ENCODE measurements around the gene MTCL3.

Gene MTCL3

DNA sequence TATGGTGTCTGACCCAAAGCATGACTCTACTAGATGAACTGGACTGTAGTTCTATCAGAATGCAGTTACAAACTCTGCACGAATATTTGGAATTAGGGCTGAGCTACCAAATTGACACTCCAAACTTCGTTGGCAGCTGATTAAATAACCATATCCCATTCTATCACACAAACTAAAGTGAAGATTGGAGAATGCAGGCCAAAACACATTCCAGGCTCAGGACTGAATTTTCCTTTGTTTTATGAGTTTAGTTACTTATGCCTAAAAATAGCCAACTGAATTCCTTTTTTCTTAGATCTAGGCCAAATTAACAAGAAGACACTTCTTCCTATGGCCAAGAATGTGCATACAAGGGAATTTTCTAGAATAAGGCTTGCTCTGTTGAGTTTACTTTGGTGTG, 50.2 kb downstream of the MTCL3 start:
- DNase-seq (ENCODE audit: low read depth, low spot score) = no peak

DNA sequence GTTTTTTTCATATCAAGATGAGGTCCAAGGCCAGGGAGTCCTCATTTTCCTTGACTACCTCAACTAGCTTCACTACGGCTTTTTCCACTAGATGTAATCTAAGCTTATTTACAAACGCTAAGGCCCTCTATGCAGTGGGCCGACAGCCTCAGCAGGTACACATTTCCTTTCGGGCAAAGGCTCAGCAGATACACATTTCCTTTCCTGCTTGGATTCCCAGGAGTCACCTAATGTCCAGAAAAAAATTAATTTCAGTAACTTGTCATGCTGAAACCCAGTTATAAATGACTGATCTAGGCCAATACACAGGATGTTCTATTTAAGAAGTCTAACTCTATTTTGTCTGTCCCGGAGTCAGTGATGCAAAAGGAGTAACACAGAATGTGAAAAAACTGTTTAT, 52.7 kb downstream of the MTCL3 start:
- no peak for DNase-seq (ENCODE audit: low read depth, low spot score)

GRCh38 chr6:127464881-127465459, 54.2 kb downstream of the MTCL3 start:
- peak; percentile 11 for DNase-seq (ENCODE audit: low read depth, low spot score)

DNA sequence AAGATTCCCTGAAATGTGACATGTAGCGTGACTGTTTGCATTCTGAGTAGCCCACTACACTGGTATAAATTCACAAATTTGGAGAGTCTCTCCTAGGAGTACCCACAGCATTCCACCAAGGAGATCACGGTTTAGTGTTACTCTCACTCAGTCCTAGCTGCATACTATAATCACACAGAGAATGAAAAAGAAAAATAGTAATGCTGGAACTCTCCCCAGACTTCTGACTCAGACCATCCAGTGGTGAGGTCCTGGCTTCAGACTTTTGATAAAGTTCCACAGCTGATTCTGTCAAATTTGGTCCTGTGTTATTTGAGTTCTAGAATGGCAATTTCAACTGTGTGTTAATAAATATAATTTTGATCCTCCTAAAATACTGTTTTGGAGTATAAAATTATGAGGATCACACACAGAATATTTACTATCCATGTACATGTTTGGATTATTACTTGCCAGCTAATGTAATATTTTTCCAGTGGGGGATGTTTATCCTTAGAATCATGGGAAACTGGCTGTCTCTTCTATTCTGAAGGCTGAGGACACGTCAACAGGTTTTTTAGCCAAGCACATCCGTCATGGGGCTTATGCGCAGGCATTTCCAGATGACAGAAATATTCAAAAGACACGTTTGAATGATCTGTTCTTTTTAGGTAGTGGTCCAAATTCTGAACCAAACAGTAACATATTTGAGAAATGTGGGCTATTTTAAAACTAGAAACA, 54.8 kb downstream of the MTCL3 start:
- DNase-seq (ENCODE audit: low read depth, low spot score) = no peak

GRCh38 chr6:127463056-127463455, 56.1 kb downstream of the MTCL3 start:
- DNase-seq (ENCODE audit: low read depth, low spot score) = no peak

- DNase-seq (ENCODE audit: low read depth, low spot score) = no peak
Observed at GRCh38 chr6:127462376-127462775, 56.8 kb downstream of the MTCL3 start.

DNA sequence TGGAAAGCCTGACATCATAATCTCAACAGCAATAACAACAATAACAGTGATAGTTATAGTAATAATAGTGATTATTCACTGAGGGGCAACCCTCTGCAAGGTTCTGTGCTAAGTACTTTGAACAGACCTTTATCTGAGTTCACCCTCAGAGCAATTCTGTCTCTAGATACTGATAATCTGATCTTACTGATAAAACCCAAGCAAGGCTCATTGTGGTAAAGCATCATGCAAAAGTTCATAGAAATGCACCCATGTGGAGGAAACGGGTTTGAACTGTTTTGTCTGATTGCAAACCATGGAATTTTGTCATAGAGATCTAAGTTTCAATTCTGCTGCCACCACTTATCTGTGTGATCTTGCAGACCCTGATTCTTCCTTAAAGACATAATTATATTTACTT, 58.7 kb downstream of the MTCL3 start:
- no peak for DNase-seq (ENCODE audit: low read depth, low spot score)

DNA sequence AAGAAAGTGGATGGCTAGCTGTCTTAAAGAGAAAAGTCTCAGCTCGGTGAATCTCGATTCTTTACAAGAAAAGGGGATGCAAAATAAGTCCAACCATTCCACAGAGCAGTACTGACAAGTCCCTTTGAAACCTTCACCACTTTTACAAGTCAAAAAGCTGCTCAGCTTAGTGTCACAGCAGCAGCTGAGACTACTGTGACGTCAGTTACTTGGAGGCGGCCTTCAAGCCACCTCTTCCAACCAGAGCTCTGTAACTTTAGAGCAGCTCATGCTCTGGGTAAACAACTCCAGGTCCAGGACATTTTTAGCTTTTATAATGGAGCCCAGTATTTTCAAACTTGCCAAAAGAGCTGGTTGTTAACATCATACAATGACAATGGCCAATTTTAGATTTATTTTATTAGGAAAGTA, 59.9 kb downstream of the MTCL3 start, which contains the start of gene KIAA0408:
Gene KIAA0408 (minus strand): TSS at position 159 of the 411 bp plus-strand sequence. CDS start 5,408 bp downstream, outside the sequence.
- DNase-seq (ENCODE audit: low read depth, low spot score) = no peak

- no peak for DNase-seq (ENCODE audit: low read depth, low spot score)
Observed at GRCh38 chr6:127458817-127459216, 60.3 kb downstream of the MTCL3 start.

- DNase-seq (ENCODE audit: low read depth, low spot score) = no peak
Observed at GRCh38 chr6:127458222-127458621, 60.9 kb downstream of the MTCL3 start.

- no peak for DNase-seq (ENCODE audit: low read depth, low spot score)
Observed at GRCh38 chr6:127457456-127458064, 61.6 kb downstream of the MTCL3 start.

- no peak for DNase-seq (ENCODE audit: low read depth, low spot score)
Observed at GRCh38 chr6:127456465-127456864, 62.7 kb downstream of the MTCL3 start.

DNA sequence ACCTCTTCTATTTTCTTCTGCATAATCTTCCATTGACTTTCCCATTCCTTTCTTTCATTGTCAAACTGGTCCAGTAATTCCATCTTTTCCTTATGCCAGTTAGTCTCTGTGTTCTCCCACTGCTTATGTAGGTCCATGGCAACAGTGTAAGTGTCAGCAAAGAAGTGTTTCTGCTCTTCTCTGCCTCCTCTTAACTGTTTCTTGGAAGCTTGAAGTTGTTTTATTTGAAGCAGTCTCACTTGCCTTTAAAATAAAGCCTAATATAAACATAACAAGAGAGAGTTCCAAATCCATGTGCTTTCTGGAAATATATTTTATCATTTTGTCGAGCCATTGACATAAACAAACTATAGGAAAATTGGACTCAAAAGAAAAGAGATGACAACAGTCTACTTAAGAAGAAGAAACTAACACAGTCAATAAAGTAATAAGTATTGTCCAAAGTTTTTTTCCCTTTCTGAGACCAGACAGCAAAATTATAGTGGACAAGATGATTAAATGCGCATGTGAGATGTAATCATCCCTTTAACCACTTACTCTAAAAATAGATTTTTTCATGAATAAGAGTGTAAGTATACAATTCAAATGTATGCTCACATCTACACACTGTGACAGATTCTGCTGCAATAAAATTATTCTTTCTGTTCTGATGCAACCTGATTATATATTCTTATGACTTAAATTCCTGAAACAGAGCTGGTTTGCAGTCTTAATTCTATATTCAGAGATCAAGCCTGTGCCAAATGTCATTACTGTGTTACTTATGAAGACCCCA, 65.1 kb downstream of the MTCL3 start:
- no peak for DNase-seq (ENCODE audit: low read depth, low spot score)

DNA sequence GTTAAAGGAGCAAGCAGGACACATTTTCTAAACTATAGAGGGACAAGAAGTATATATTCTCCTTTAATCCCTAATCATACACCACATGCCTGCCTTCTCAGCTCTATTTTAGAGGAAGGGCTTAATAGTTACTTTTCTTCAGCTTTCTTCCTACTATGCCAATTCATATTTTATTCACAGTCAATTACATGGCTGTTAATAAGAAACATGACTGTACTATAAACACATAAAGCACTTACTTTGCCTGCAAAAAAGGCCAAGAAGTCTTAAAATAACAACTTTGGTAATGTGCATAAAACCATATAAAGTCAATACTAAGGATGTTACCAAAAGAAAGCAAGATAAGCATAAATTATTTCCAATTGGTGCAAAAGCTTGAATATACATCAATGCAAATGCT, 66.3 kb downstream of the MTCL3 start:
- DNase-seq (ENCODE audit: low read depth, low spot score) = no peak

GRCh38 chr6:127451388-127451787, 67.7 kb downstream of the MTCL3 start:
- no peak for DNase-seq (ENCODE audit: low read depth, low spot score)

DNA sequence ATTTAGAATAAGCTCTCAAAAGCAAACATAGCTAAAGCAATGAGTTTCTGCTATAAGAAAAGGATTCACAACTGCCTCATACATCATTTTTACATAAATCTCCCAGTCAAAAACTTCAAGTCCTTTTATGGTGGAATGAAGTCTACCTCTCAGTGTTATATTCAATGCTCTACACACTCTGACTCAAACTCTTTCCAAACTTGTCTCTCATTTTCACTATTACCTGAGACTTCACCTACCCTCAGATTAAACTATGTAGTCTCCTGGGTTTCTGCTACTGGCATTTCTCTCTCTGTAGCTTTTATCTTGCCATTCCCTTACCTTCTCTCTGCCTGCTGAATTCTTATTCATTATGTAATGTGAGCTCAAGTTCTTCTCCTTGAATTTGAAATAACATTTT, 71.4 kb downstream of the MTCL3 start:
- no peak for DNase-seq (ENCODE audit: low read depth, low spot score)

GRCh38 chr6:127446356-127446755, 72.8 kb downstream of the MTCL3 start:
- DNase-seq (ENCODE audit: low read depth, low spot score) = no peak

DNA sequence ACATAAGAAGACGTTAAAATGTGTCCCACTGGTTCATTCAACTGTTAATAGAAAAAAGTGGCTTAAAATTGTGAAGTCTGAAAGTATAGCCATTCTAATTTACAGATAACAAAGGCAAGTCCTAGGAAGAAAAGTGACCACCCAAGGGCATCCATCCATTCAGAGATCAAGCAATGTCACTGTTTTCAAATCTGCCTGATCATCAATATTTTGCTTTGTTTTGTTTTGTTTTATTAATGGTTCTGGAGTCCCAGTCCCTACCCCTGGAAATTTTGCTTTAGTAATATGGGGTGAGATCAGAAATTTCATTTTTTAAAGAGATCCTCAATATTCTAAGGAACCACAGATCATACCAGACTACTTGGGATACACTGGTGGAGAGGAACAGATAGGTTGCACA, 77.3 kb downstream of the MTCL3 start:
- DNase-seq (ENCODE audit: low read depth, low spot score) = no peak

DNA sequence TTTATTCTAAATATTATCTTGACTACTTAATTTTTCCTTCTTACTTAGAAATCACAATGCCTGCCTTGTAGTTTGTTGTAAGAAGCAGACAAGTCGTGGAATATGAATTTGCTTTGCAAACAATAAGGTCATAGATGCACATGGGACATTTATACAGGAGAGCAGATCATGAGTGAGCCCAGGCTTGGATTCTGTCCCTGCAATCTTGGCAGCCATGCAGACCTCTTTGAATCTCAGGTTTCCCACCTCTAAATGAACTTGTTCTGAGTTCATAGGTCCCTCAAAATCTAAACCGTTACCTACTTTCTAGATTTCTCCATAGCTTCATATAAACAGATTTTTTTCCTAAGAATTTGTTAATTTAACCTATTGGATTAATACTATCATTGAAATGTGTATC, 79.4 kb downstream of the MTCL3 start:
- DNase-seq (ENCODE audit: low read depth, low spot score) = no peak

GRCh38 chr6:127436578-127437110, 82.5 kb downstream of the MTCL3 start:
- DNase-seq (ENCODE audit: low read depth, low spot score) = no peak

GRCh38 chr6:127435626-127436220, 83.4 kb downstream of the MTCL3 start:
- no peak for DNase-seq (ENCODE audit: low read depth, low spot score)

All from pulmonary artery endothelial cell (primary cell).